Neural progenitor cell (in vitro differentiated cells): Measurements from ENCODE around the gene DYTN. TPM values are rescaled to one million over a fixed set of nuclear protein-coding genes. Genes with fewer than 3 reads are reported as not detected.
A peak's percentile ranks its signal among the peaks of the same experiment; 100 is the strongest.

Experiments used
- DNase-seq: peaks from one replicate; pipeline ENCODE4 v3.0.0-alpha.2; 2016; ENCODE audit warnings: low spot score
- H2AFZ ChIP-seq: fragments of 200-600 bp; sonication (generic); replicated peaks from 2 replicates; pipeline ENCODE4 v1.6.1; 2016; ENCODE audit warnings: antibody characterized with exemption
- H3F3A ChIP-seq: fragments of 200-600 bp; sonication (generic); 2 replicates; pipeline ENCODE4 v1.6.1; 2016; ENCODE audit warnings: antibody characterized with exemption, low read depth
- H3K27ac ChIP-seq: fragments of 200-600 bp; sonication (generic); 2 replicates; pipeline ENCODE4 v1.5.1; 2016; ENCODE audit warnings: mild to moderate bottlenecking
- H3K27me3 ChIP-seq: fragments of 200-600 bp; sonication (generic); 2 replicates; pipeline ENCODE4 v1.6.1; 2016; ENCODE audit warnings: mild to moderate bottlenecking, moderate library complexity
- H3K36me3 ChIP-seq: fragments of 200-600 bp; sonication (generic); 2 replicates; pipeline ENCODE4 v1.5.1; 2016
- H3K4me1 ChIP-seq: fragments of 200-600 bp; sonication (generic); 2 replicates; pipeline ENCODE4 v1.6.1; 2016; ENCODE audit warnings: mixed run types
- H3K4me2 ChIP-seq: fragments of 200-600 bp; sonication (generic); 2 replicates; pipeline ENCODE4 v1.6.1; 2016
- H3K4me3 ChIP-seq: fragments of 200-600 bp; sonication (generic); 2 replicates; pipeline ENCODE4 v1.5.1; 2016
- H3K79me2 ChIP-seq: fragments of 200-600 bp; sonication (generic); 2 replicates; pipeline ENCODE4 v1.6.1; 2016; ENCODE audit warnings: low read depth
- H3K9ac ChIP-seq: fragments of 200-600 bp; sonication (generic); 2 replicates; pipeline ENCODE4 v1.6.1; 2016
- H3K9me3 ChIP-seq: fragments of 200-600 bp; sonication (generic); 2 replicates; pipeline ENCODE4 v1.5.1; 2016; ENCODE audit warnings: low read depth
- H4K20me1 ChIP-seq: fragments of 200-600 bp; sonication (generic); 2 replicates; pipeline ENCODE4 v1.6.1; 2016; ENCODE audit warnings: low read depth
- H3K27ac Mint-ChIP-seq: 3 replicates; pipeline ENCODE4 v1.8.0; 2021; ENCODE audit warnings: mixed read lengths
- H3K27me3 Mint-ChIP-seq: 2 replicates; pipeline ENCODE4 v1.8.0; 2022; ENCODE audit warnings: low read depth, mild to moderate bottlenecking, inconsistent platforms, moderate library complexity, mixed read lengths; ENCODE audit not compliant: insufficient read depth
- H3K36me3 Mint-ChIP-seq: 3 replicates; pipeline ENCODE4 v1.8.0; 2021; ENCODE audit warnings: mixed read lengths
- H3K4me1 Mint-ChIP-seq: 3 replicates; pipeline ENCODE4 v1.8.0; 2021; ENCODE audit warnings: mixed read lengths
- H3K4me3 Mint-ChIP-seq: 3 replicates; pipeline ENCODE4 v1.8.0; 2021; ENCODE audit warnings: mild to moderate bottlenecking, moderate library complexity, mixed read lengths
- H3K9me3 Mint-ChIP-seq: 3 replicates; pipeline ENCODE4 v1.8.0; 2020; ENCODE audit warnings: mixed read lengths
- CTCF ChIP-seq: fragments of 200-600 bp; sonication (generic); IDR thresholded peaks from 2 replicates; pipeline ENCODE4 v1.5.1; 2017; ENCODE audit warnings: antibody characterized with exemption, mild to moderate bottlenecking
- EZH2 ChIP-seq: fragments of 200-600 bp; sonication (generic); IDR thresholded peaks from 2 replicates; pipeline ENCODE4 v1.6.1; 2017; ENCODE audit warnings: antibody characterized with exemption, mild to moderate bottlenecking, moderate library complexity
- EZH2phosphoT487 ChIP-seq: fragments of 200-600 bp; sonication (generic); IDR thresholded peaks from 2 replicates; pipeline ENCODE4 v1.6.1; 2017; ENCODE audit warnings: antibody characterized with exemption
- total RNA-seq: library from RNA; depleted of rRNA; stranded (reverse); fragments of >200 nt; gene quantifications from 2 replicates; pipeline ENCODE4 v1.2.3, GENCODE V29; 2015; ENCODE audit warnings: low replicate concordance

The DYTN gene
- total RNA-seq, 1 donor from 2014 or later: not detected

GRCh38 chr2:206631340-206631739 is 86.9 kb downstream of the DYTN start:
- Histone ChIP-seq H3K4me2 (no peak overlapping the region), H3K79me2 (no peaks in the 10 kb centered on the region), H4K20me1 (no peaks in the 10 kb centered on the region), H3K4me1 (peaks cover 7% of the 10 kb centered on the region), H3K9me3 (no peaks in the 10 kb centered on the region), H2AFZ (no peak overlapping the region), H3K9ac (no peak overlapping the region), H3K4me3 (no peak overlapping the region), H3K36me3 (no peaks in the 10 kb centered on the region), H3K27ac (no peak overlapping the region), H3K27me3 (peaks cover 6% of the 10 kb centered on the region), H3F3A (no peaks in the 10 kb centered on the region)
- no peak overlapping the region for H3K4me3 Mint-ChIP-seq
- TF ChIP-seq EZH2phosphoT487 (no peak), EZH2 (no peak), CTCF (no peak)
- H3K27me3 Mint-ChIP-seq: peaks cover 2% of the 10 kb centered on the region
- H3K4me1 Mint-ChIP-seq: peaks cover 5% of the 10 kb centered on the region
- no peaks in the 10 kb centered on the region for H3K9me3 Mint-ChIP-seq
- no peaks in the 10 kb centered on the region for H3K36me3 Mint-ChIP-seq
- DNase-seq: no peak
- H3K27ac Mint-ChIP-seq: no peak overlapping the region

- no peak overlapping the region for H3K27ac Mint-ChIP-seq
- Histone ChIP-seq H3K36me3 (no peaks in the 10 kb centered on the region), H2AFZ (no peak overlapping the region), H3K27me3 (peaks cover 6% of the 10 kb centered on the region), H3K4me1 (peaks cover 7% of the 10 kb centered on the region), H3K4me3 (no peak overlapping the region), H3F3A (no peaks in the 10 kb centered on the region), H3K79me2 (no peaks in the 10 kb centered on the region), H3K27ac (no peak overlapping the region), H3K9ac (no peak overlapping the region), H3K9me3 (no peaks in the 10 kb centered on the region), H3K4me2 (no peak overlapping the region), H4K20me1 (no peaks in the 10 kb centered on the region)
- TF ChIP-seq CTCF (no peak), EZH2phosphoT487 (no peak), EZH2 (no peak)
- H3K27me3 Mint-ChIP-seq: peaks cover 4% of the 10 kb centered on the region
- DNase-seq: no peak
- H3K4me1 Mint-ChIP-seq: peaks cover 5% of the 10 kb centered on the region
- H3K9me3 Mint-ChIP-seq: no peaks in the 10 kb centered on the region
- no peaks in the 10 kb centered on the region for H3K36me3 Mint-ChIP-seq
- no peak overlapping the region for H3K4me3 Mint-ChIP-seq
Measured at GRCh38 chr2:206627632-206628031, 90.6 kb downstream of the DYTN start.

- Histone ChIP-seq H4K20me1 (no peaks in the 10 kb centered on the region), H3K4me3 (no peak overlapping the region), H3K79me2 (no peaks in the 10 kb centered on the region), H3F3A (no peaks in the 10 kb centered on the region), H3K4me1 (peaks cover 7% of the 10 kb centered on the region), H3K27ac (no peak overlapping the region), H3K36me3 (no peaks in the 10 kb centered on the region), H3K9ac (no peak overlapping the region), H3K27me3 (no peaks in the 10 kb centered on the region), H2AFZ (no peak overlapping the region), H3K4me2 (no peak overlapping the region), H3K9me3 (no peaks in the 10 kb centered on the region)
- peaks cover 5% of the 10 kb centered on the region for H3K4me1 Mint-ChIP-seq
- H3K9me3 Mint-ChIP-seq: no peaks in the 10 kb centered on the region
- H3K4me3 Mint-ChIP-seq: no peak overlapping the region
- TF ChIP-seq EZH2phosphoT487: no peak
- no peak for DNase-seq
- no peak overlapping the region for H3K27ac Mint-ChIP-seq
- peaks cover 4% of the 10 kb centered on the region for H3K27me3 Mint-ChIP-seq
- H3K36me3 Mint-ChIP-seq: no peaks in the 10 kb centered on the region
Measured at GRCh38 chr2:206626108-206626507, 92.1 kb downstream of the DYTN start.

- H3K4me1 ChIP-seq: peaks cover 16% of the 10 kb centered on the region
- peaks cover 2% of the 10 kb centered on the region for H3K27me3 Mint-ChIP-seq
- no peak overlapping the region for H3K27ac ChIP-seq
- H3K79me2 ChIP-seq: no peaks in the 10 kb centered on the region
- no peaks in the 10 kb centered on the region for H4K20me1 ChIP-seq
- H3K27me3 ChIP-seq: no peaks in the 10 kb centered on the region
- H2AFZ ChIP-seq: no peak overlapping the region
- H3K4me3 Mint-ChIP-seq: no peak overlapping the region
- no peaks in the 10 kb centered on the region for H3K9me3 Mint-ChIP-seq
- H3K4me1 Mint-ChIP-seq: peaks cover 19% of the 10 kb centered on the region
- no peak overlapping the region for H3K4me3 ChIP-seq
- peaks cover 2% of the 10 kb centered on the region for H3K36me3 Mint-ChIP-seq
- TF ChIP-seq EZH2phosphoT487 (no peak), CTCF (no peak), EZH2 (no peak)
- H3K27ac Mint-ChIP-seq: no peak overlapping the region
- no peaks in the 10 kb centered on the region for H3K36me3 ChIP-seq
- H3F3A ChIP-seq: peaks cover 5% of the 10 kb centered on the region
- H3K4me2 ChIP-seq: no peak overlapping the region
- DNase-seq: peak; percentile 54
- H3K9me3 ChIP-seq: no peaks in the 10 kb centered on the region
- H3K9ac ChIP-seq: no peak overlapping the region
Measured at GRCh38 chr2:206619011-206619410, 99.2 kb downstream of the DYTN start.
